Superior temporal gyrus (tissue), 1 donor: ENCODE measurements around the gene SLC7A11.
A peak's percentile ranks its signal among the peaks of the same experiment; 100 is the strongest.

Experiments
- DNase-seq: peaks from one replicate; pipeline ENCODE4 v3.0.0-alpha.2; 2016; ENCODE audit errors: extremely low spot score

Gene SLC7A11

GRCh38 chr4:138242076-138242833, at the start of gene SLC7A11:
Gene SLC7A11, minus strand, starts transcription at chr4:138242349. Its CDS starts 280 bp downstream, at chr4:138242069.
- peak; percentile 55 for DNase-seq

- no peak for DNase-seq
Observed at GRCh38 chr4:138291431-138291830, 49.3 kb upstream of the SLC7A11 start.

- no peak for DNase-seq
Observed at GRCh38 chr4:138290805-138291204, 48.7 kb upstream of the SLC7A11 start.

GRCh38 chr4:138279286-138279685, 37.1 kb upstream of the SLC7A11 start:
- DNase-seq = no peak

GRCh38 chr4:138277133-138277532, 35.0 kb upstream of the SLC7A11 start:
- DNase-seq = no peak

- DNase-seq = no peak
Observed at GRCh38 chr4:138275963-138276621, 33.9 kb upstream of the SLC7A11 start.

- no peak for DNase-seq
Observed at GRCh38 chr4:138275216-138275615, 33.1 kb upstream of the SLC7A11 start.

GRCh38 chr4:138269175-138269574, 27.0 kb upstream of the SLC7A11 start:
- no peak for DNase-seq

GRCh38 chr4:138267835-138268234, 25.7 kb upstream of the SLC7A11 start:
- DNase-seq = no peak

GRCh38 chr4:138266948-138267347, 24.8 kb upstream of the SLC7A11 start:
- no peak for DNase-seq

GRCh38 chr4:138263247-138263816, 21.2 kb upstream of the SLC7A11 start:
- DNase-seq = peak; percentile 45

- DNase-seq = no peak
Observed at GRCh38 chr4:138262469-138262868, 20.3 kb upstream of the SLC7A11 start.

- peak; percentile 40 for DNase-seq
Observed at GRCh38 chr4:138262030-138262429, 19.9 kb upstream of the SLC7A11 start.

- DNase-seq = no peak
Observed at GRCh38 chr4:138259824-138260223, 17.7 kb upstream of the SLC7A11 start.

GRCh38 chr4:138259271-138259670, 17.1 kb upstream of the SLC7A11 start:
- DNase-seq = no peak

GRCh38 chr4:138256608-138257007, 14.5 kb upstream of the SLC7A11 start:
- DNase-seq = no peak

- no peak for DNase-seq
Observed at GRCh38 chr4:138255917-138256597, 13.9 kb upstream of the SLC7A11 start.

GRCh38 chr4:138252551-138252950, 10.4 kb upstream of the SLC7A11 start:
- DNase-seq = no peak

- no peak for DNase-seq
Observed at GRCh38 chr4:138251938-138252337, 9.8 kb upstream of the SLC7A11 start.

GRCh38 chr4:138249132-138249531, 7.0 kb upstream of the SLC7A11 start:
- no peak for DNase-seq

- DNase-seq = no peak
Observed at GRCh38 chr4:138248058-138248457, 5.9 kb upstream of the SLC7A11 start.

GRCh38 chr4:138247643-138248042, 5.5 kb upstream of the SLC7A11 start:
- DNase-seq = no peak
